ENCODE results near the gene NUDT3.
"Not testable (repeated sequence)": the region's sequence is repeated elsewhere in the genome, so short reads cannot be mapped to it uniquely, and the experiment has no call there.

Gene NUDT3

DNA sequence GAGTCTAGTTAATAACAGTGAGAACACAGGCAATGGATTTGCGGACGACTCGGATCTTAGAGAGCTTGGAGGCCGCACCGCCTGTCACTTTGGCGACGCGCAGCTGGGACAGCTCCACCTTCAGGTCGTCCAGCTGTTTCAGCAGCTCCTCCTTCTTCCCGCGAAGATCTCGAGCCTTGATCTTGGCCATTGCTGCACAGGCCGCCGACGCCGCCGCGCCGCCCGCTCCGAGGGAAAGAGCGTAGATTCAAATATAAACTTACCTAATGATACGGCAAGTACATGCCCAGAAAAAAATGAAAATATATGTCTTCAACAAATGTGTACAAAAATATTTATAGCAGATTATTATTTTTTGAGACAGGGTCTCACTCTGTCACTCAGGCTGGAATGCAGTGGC lies 129.0 kb downstream of the NUDT3 start:
- DNase-seq (ENCODE audit: low read depth in 1 of 2, low spot score in 1 of 2) = not testable (repeated sequence)

DNA sequence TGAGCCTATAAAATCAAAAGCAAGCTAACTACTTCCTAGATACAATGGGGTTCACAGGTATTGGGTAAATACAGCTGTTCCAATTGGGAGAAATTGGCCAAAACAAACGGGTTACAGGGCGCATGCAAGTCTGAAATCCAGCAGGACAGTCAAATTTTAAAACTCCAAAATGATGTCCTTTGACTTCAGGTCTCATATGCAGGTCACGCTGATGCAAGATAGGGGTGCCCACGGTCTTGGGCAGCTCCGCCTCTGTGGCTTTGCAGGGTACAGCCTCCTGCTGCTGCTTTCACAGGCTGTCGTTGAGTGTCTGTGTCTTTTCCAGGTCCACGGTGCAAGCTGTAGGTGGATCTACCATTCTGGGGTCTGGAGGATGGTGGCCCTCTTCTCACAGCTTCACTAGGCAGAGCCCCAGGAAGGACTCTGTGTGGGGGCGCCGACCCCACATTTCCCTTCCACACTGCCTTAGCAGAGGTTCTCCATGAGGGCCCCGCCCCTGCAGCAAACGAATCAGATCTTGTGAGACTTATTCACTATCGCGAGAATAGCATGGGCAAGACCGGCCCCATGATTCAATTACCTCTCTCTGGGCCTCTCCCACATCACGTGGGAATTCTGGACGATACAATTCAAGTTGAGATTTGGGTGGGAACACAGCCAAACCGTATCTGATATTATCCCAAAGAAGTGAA lies 131.7 kb downstream of the NUDT3 start:
- DNase-seq (ENCODE audit: low read depth in 1 of 2, low spot score in 1 of 2) = no peak

- no peak for DNase-seq (ENCODE audit: low read depth in 1 of 2, low spot score in 1 of 2)
Observed at GRCh38 chr6:34259529-34260069, 132.9 kb downstream of the NUDT3 start.

- DNase-seq (ENCODE audit: low read depth in 1 of 2, low spot score in 1 of 2) = not testable (repeated sequence)
Observed at GRCh38 chr6:34252395-34252794, 140.1 kb downstream of the NUDT3 start.

DNA sequence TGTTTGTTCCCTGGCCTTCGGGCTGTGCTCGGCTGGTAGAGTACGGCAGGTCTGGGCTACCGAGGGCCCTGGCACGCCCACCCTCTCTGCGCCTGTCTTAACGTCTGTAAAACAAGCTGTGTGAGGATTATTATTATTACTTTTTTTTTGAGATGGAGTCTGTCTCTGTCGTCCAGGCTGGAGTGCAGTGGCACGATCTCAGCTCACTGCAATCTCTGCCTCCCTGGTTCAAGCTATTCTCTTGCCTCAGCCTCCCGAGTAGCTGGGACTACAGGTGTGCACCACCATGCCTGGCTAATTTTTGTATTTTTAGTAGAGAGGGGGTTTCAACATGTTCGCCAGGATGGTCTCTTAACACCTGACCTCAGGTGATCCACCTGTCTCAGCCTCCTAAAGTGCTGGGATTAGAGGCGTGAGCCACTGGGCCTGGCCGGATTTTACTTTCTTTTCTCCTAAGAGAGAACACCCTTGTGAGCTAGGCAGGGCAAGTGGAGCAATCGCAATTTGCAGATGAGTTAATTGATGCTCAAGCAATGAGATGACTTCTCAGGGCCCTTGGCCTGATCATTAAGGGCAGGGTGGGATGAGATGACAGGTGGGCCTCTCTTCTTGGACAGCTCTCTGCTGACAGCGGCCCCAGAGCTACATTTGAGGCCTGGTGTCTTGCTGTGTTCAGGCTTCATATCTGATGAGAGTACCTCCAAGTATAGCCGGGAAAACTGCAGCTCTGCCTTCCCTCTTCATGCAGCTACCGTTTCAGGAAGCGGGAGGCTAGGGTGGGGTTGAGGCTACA lies 142.8 kb downstream of the NUDT3 start:
- no peak for DNase-seq (ENCODE audit: low read depth in 1 of 2, low spot score in 1 of 2)

DNA sequence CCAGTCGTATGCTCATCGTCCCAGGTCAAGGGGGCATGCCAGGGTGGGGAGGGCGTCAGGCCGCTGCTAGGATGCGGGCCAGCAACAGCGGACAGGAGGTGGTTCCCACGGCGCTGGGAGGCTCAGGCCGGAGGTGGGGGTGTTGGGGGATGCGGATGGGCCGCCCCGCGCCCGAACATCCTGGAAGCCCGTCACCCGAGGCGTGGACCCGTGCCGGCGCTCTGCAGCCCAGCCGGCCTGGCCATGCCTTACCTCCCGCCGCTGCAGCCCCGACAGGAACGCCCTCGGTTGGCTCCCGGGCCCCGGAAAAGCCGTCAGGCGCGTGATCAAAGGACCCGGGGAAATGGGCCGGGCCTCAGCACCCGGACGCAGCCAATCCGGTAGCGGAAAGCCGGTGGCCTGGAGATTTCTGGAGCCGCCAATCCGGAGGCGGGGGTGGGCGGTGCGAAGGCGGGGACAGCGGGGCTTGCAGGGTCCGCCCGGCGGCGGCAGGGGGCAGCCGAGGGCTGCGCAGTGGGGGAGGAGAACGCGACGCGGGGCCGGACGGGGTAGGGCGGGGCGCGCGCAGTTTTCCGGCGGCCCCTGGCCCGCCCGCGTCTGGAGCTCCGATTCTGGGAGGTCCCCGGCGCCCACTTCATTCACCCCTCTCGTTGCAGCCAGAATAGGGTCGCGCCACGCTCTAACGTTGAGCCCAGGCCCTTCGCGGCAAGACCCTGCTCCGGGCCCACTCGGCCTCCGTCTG lies 143.6 kb downstream of the NUDT3 start, which contains the start of gene SMIM29:
Gene SMIM29 (minus strand): TSS at position 280 of the 742 bp plus-strand sequence. CDS start 1,215 bp downstream, outside the sequence.
- DNase-seq (ENCODE audit: low read depth in 1 of 2, low spot score in 1 of 2) = peak; percentile 96 to 97

DNA sequence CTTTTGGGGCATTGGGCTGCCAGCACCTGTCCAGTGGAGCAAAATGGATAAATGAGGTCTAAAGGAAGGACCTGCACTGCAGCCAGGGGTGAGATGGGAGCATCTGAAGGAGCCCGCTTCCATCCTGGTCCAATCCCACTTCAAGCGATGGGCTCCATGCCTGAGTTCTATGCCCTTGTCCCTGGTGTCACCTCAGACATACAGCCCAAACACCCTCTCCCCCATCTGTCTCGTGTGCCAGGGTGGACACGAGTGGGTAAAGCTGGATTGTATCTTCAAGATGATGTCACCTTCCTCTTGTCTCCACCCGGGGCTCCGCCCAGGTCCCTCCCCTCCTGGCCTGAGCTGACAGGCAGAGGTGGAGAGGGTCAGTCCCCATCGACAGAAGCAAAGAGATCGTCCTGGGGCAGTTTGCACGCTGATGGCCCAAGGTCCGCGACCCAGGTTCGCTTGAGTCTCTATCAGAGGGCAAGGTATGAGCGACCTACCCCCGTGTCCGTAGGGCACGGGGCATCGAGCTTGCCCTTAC lies 144.2 kb downstream of the NUDT3 start:
- DNase-seq (ENCODE audit: low read depth in 1 of 2, low spot score in 1 of 2) = peak in 1 of 2 donors; percentile 16

GRCh38 chr6:34247481-34248197 lies 144.8 kb downstream of the NUDT3 start:
- DNase-seq (ENCODE audit: low read depth in 1 of 2, low spot score in 1 of 2) = no peak

DNA sequence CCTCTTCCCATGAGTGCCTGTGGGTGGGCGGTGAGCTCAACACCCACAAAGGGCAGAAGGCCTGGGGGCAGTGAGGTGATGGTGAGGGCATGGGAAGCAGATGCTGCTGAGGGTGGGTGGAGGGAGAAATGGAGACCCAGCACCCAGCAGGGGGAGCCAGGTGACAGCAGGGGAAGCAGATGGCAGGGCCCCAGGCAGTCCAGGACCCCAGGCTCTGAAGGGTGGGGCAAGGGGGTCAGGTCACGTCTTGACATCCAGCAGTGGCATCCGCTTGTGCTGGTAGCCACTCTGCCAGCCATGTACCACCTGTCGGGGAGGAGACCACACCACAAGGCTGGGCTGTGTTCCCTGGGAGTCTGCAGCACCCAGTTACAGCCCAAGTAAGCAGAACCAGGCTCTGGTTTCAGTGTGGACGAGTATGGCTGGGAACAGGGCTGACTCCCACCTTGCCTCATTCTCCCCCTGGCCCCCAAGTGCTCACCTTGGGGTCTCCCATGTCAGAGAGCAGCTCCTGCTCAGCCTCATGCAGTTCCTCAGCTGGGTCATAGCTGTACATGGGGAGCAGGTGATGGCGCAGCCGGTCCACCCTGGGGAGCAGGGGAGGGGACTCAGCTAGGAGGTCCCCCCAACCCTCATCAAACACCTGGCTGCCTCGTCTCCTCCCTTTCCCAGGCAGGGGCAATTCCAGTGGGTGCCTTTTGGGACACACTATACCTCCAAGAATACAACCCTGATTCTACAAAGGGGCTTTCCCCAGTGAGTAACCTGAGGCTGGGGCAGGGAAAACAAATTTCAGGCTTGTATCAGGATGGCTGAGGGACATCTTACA lies 145.7 kb downstream of the NUDT3 start:
- DNase-seq (ENCODE audit: low read depth in 1 of 2, low spot score in 1 of 2) = peak in 1 of 2 donors; percentile 32

- no peak for DNase-seq (ENCODE audit: low read depth in 1 of 2, low spot score in 1 of 2)
Observed at GRCh38 chr6:34246249-34246562, 146.3 kb downstream of the NUDT3 start.

- not testable (repeated sequence) for DNase-seq (ENCODE audit: low read depth in 1 of 2, low spot score in 1 of 2)
Observed at GRCh38 chr6:34245761-34246140, 146.7 kb downstream of the NUDT3 start.

GRCh38 chr6:34245032-34245760 lies 147.3 kb downstream of the NUDT3 start:
- not testable (repeated sequence) for DNase-seq (ENCODE audit: low read depth in 1 of 2, low spot score in 1 of 2)

- DNase-seq (ENCODE audit: low read depth in 1 of 2, low spot score in 1 of 2) = peak in 1 of 2 donors; percentile 68
Observed at GRCh38 chr6:34243901-34244884, 148.3 kb downstream of the NUDT3 start.

DNA sequence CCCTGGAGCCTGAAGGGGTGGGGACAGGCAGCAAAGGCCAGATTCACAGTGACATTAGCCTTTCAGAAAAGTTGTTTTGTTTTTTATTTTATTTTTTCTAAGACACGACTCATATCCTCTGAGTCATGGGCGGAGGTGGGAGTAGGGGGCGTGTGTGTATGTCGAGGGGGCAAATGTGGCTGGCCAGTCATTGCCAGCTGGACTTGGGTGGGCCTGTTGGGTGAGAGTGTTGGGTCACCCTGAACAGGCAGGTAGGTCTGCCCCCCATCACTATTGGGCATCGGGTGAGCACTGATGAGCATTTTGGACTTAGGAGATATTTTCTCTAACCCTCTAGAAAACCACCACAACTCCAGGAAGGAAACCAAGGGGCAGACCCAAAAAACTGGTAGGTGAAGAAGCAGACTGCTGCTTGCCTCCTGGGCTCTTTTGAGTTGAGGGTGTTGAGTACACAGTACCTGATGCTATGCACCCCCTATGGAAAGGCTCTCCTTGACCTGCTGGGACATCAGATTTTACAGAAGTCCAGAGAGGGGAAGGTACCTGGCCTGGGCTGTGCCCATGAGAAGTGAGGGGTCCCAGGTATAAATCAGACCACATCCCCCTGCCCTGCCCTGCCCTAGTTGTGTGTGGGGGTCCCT lies 149.2 kb downstream of the NUDT3 start:
- DNase-seq (ENCODE audit: low read depth in 1 of 2, low spot score in 1 of 2) = no peak

- no peak for DNase-seq (ENCODE audit: low read depth in 1 of 2, low spot score in 1 of 2)
Observed at GRCh38 chr6:34242252-34243130, 150.0 kb downstream of the NUDT3 start.

All from activated CD4-positive, alpha-beta T cell treated with anti-CD3 and anti-CD28 coated beads, Interleukin-2, amount 50 U/mL, for 24 hours (primary cell).